T-cell (primary cell): ENCODE results near the gene ADCY5. TPM values are rescaled to one million over a fixed set of nuclear protein-coding genes. Genes with fewer than 3 reads are reported as not detected.

Experiments used
- ATAC-seq, 4 experiments: fragments of 200-7000 bp in 3 of 4; fragments of 150-1000 bp in 1 of 4; cut with Tn5 transposase; replicated peaks in 1 of 4; 1 replicate in 3 of 4; 2 replicates in 1 of 4; pipeline ENCODE4 v1.10.0; 2021; ENCODE audit warnings: moderate library complexity in 3 of 4, mild to moderate bottlenecking in 2 of 4, moderate number of reproducible peaks in 1 of 4
- CTCF ChIA-PET, 2 donors: fragments of 300-600 bp; sonication (Branson Sonifier 250); formaldehyde crosslinking; loops; one replicate each; lab custom pipeline; 2022; ENCODE audit warnings: antibody characterized with exemption in 2 of 2; lab: Charles Lee
- POLR2A ChIA-PET, 2 donors: fragments of 300-600 bp; sonication (Branson Sonifier 250); formaldehyde crosslinking; loops; one replicate each; lab custom pipeline; 2022; ENCODE audit warnings: antibody characterized with exemption in 2 of 2; lab: Charles Lee
- DNase-seq, 35 experiments: peaks; one replicate each; pipeline versions ENCODE4 v3.0.0 to v3.0.0-alpha.2; 2013 to 2023
- H3K27ac ChIP-seq: one replicate; pipeline ENCODE4 v1.5.1; 2013; ENCODE audit warnings: low read length
- H3K27me3 ChIP-seq, 2 experiments: replicated peaks in 1 of 2; 1 replicate in 1 of 2; 2 replicates in 1 of 2; pipeline versions ENCODE4 v1.6.1 to v1.7.0; 2013; ENCODE audit warnings: low read length in 1 of 2, mixed read lengths in 1 of 2; ENCODE audit not compliant: control insufficient read depth in 2 of 2, insufficient read depth in 2 of 2; ENCODE audit errors: extremely low read depth in 1 of 2
- H3K36me3 ChIP-seq, 2 donors: 1 replicate in 1 of 2; 2 replicates in 1 of 2; pipeline versions ENCODE4 v1.6.1 to v1.7.0; 2013; ENCODE audit warnings: low read length in 1 of 2; ENCODE audit not compliant: control insufficient read depth in 2 of 2, insufficient read depth in 1 of 2; ENCODE audit errors: extremely low read depth in 1 of 2
- H3K4me1 ChIP-seq, 2 experiments: 1 replicate in 1 of 2; 2 replicates in 1 of 2; pipeline versions ENCODE4 v1.6.1 to v1.7.0; 2013; ENCODE audit warnings: low read length in 2 of 2, mixed read lengths in 1 of 2; ENCODE audit not compliant: insufficient read depth in 2 of 2, control insufficient read depth in 1 of 2; ENCODE audit errors: extremely low read depth in 1 of 2
- H3K4me3 ChIP-seq, 2 donors: 1 replicate in 1 of 2; 2 replicates in 1 of 2; pipeline versions ENCODE4 v1.5.1 to v1.7.0; 2013; ENCODE audit warnings: mild to moderate bottlenecking in 2 of 2, low read length in 1 of 2, moderate library complexity in 1 of 2; ENCODE audit not compliant: control insufficient read depth in 1 of 2; ENCODE audit errors: extremely low read depth in 1 of 2
- H3K9me3 ChIP-seq: 2 replicates; pipeline ENCODE4 v1.7.0; 2013
- H3K27ac Mint-ChIP-seq, 2 donors: one replicate each; pipeline ENCODE4 v1.8.0; 2020 to 2021; ENCODE audit warnings: mild to moderate bottlenecking in 2 of 2, mixed read lengths in 2 of 2
- H3K27me3 Mint-ChIP-seq, 2 donors: one replicate each; pipeline ENCODE4 v1.8.0; 2021 to 2022; ENCODE audit warnings: mixed read lengths in 2 of 2
- H3K36me3 Mint-ChIP-seq: one replicate; pipeline ENCODE4 v1.8.0; 2021; ENCODE audit warnings: mixed read lengths
- H3K4me1 Mint-ChIP-seq, 3 donors: one replicate each; pipeline ENCODE4 v1.8.0; 2020 to 2022; ENCODE audit warnings: mixed read lengths in 3 of 3, mild to moderate bottlenecking in 1 of 3
- H3K4me3 Mint-ChIP-seq, 3 donors: one replicate each; pipeline ENCODE4 v1.8.0; 2020 to 2022; ENCODE audit warnings: mild to moderate bottlenecking in 3 of 3, mixed read lengths in 3 of 3, moderate library complexity in 3 of 3
- H3K9me3 Mint-ChIP-seq, 3 donors: one replicate each; pipeline ENCODE4 v1.8.0; 2020 to 2022; ENCODE audit warnings: mixed read lengths in 3 of 3
- WGBS: methylation state at CpG from one replicate; pipeline ENCODE4 v1.1.5; 2013; ENCODE audit warnings: missing lambda C conversion rate; ENCODE audit not compliant: insufficient coverage; 5-methylcytosine and 5-hydroxymethylcytosine counted together
- total RNA-seq, 35 experiments: library from RNA in 6 of 35; stranded (reverse) in 6 of 35; fragments of 120-200 nt in 1 of 35; gene quantifications; one replicate each; pipeline versions ENCODE4 v1.2.1 to v1.2.4 and lab custom pipeline; 2013 to 2026

The ADCY5 gene
- total RNA-seq, 5 donors from 2014 or later (not counting 1 experiment from before 2014, with no cell fraction given) = 0.23 TPM; not detected in 4

- no peaks in the 10 kb centered on the region for H3K9me3 ChIP-seq
- DNase-seq (no peak), ATAC-seq (no peak)
- Mint-ChIP-seq H3K27me3 (peaks cover 5 to 34% of the 10 kb centered on the region in 2 donors), H3K9me3 (no peaks in the 10 kb centered on the region), H3K4me1 (no peaks in the 10 kb centered on the region), H3K36me3 (no peaks in the 10 kb centered on the region), H3K4me3 (no peak overlapping the region), H3K27ac (no peak overlapping the region)
- H3K27ac ChIP-seq = no peak overlapping the region
- H3K4me1 ChIP-seq = peaks cover 0 to 3% of the 10 kb centered on the region in 2 experiments
- no peaks in the 10 kb centered on the region for H3K36me3 ChIP-seq
- CTCF ChIA-PET = no interaction called here
- WGBS = no CpG with 5 or more reads among the region's 1 CpG
- H3K27me3 ChIP-seq = peaks cover 0 to 31% of the 10 kb centered on the region in 2 experiments
- POLR2A ChIA-PET = no interaction called here
- no peak overlapping the region for H3K4me3 ChIP-seq
These were observed 125.1 kb downstream of the ADCY5 start for GRCh38 chr3:123323781-123324180.

DNA sequence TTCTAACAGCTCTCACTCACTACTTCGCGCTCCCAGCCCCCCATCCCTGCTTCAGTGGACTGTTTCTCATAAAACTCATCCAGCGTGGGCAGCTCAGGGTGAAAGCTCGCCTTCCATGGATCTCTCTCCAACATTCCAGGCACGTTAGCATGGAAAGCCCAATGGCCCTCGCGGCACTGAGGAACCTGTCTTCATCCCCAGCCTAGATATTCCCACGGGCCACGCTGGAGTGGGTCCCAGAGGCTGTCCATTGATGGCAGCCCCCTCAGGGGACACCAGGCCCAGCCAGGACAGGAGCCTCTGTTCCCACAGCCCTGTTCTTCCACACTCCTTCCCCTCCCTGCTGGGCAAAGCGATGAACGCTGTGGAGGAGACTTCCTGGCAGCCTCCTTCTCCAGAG lies 126.0 kb downstream of the ADCY5 start:
- Histone ChIP-seq H3K27ac (no peak overlapping the region), H3K9me3 (no peaks in the 10 kb centered on the region), H3K4me1 (no peaks in the 10 kb centered on the region), H3K4me3 (no peak overlapping the region), H3K27me3 (peaks cover 0 to 30% of the 10 kb centered on the region in 2 experiments), H3K36me3 (no peaks in the 10 kb centered on the region)
- Mint-ChIP-seq H3K27me3 (peaks cover 5 to 35% of the 10 kb centered on the region in 2 donors), H3K27ac (no peak overlapping the region), H3K4me1 (no peaks in the 10 kb centered on the region), H3K4me3 (no peak overlapping the region), H3K9me3 (no peaks in the 10 kb centered on the region), H3K36me3 (no peaks in the 10 kb centered on the region)
- ChIA-PET CTCF (no interaction called here), POLR2A (no interaction called here)
- WGBS = 84% methylated on average over 11 of the region's 11 CpGs
- no peak for ATAC-seq
- DNase-seq = no peak

DNA sequence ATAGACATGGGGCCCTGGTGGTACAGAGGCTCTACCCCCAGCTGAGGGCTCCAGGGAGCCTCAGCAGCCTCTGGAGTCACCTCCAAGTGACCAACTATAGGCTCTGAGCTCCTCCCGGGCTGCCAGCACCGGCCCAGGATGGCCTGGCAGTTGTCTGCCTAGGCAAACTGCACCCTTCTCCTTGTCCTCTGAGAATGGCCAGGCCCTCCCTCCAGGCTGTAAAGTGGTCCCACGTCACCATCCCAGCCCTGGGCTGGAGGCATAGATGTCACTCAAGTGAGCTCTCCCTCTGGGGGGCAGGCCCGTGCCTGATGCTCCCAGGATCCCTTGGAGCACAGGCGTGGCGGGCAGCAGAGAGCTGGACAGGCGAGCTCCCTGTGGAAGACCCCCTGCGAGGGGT lies 127.1 kb downstream of the ADCY5 start:
- DNase-seq = no peak
- Mint-ChIP-seq H3K4me3 (no peak overlapping the region), H3K9me3 (no peaks in the 10 kb centered on the region), H3K27me3 (peaks cover 5 to 35% of the 10 kb centered on the region in 2 donors), H3K4me1 (no peaks in the 10 kb centered on the region), H3K36me3 (no peaks in the 10 kb centered on the region), H3K27ac (no peak overlapping the region)
- ATAC-seq = no peak
- Histone ChIP-seq H3K9me3 (no peaks in the 10 kb centered on the region), H3K27ac (no peak overlapping the region), H3K4me3 (no peak overlapping the region), H3K4me1 (no peaks in the 10 kb centered on the region), H3K36me3 (no peaks in the 10 kb centered on the region), H3K27me3 (peaks cover 0 to 29% of the 10 kb centered on the region in 2 experiments)
- ChIA-PET CTCF (interaction anchor here in 1 of 2 donors (0.6 kb wide), 1 partner anchor 294 kb away, joined by 3 read pairs; the partner anchor contains the start of gene SEMA5B), POLR2A (no interaction called here)
- WGBS = 78% methylated on average over 8 of the region's 8 CpGs

- no peak overlapping the region for H3K27ac Mint-ChIP-seq
- H3K27me3 Mint-ChIP-seq = peaks cover 7 to 38% of the 10 kb centered on the region in 2 donors
- CTCF ChIA-PET = no interaction called here
- POLR2A ChIA-PET = no interaction called here
- Histone ChIP-seq H3K36me3 (no peaks in the 10 kb centered on the region), H3K4me1 (no peaks in the 10 kb centered on the region), H3K27me3 (peaks cover 0 to 32% of the 10 kb centered on the region in 2 experiments), H3K27ac (no peak overlapping the region), H3K9me3 (no peaks in the 10 kb centered on the region), H3K4me3 (no peak overlapping the region)
- no peaks in the 10 kb centered on the region for H3K36me3 Mint-ChIP-seq
- ATAC-seq = no peak
- no peak for DNase-seq
- no peaks in the 10 kb centered on the region for H3K4me1 Mint-ChIP-seq
- no peaks in the 10 kb centered on the region for H3K9me3 Mint-ChIP-seq
- 77% methylated on average over 4 of the region's 5 CpGs for WGBS
- no peak overlapping the region for H3K4me3 Mint-ChIP-seq
These were observed 128.7 kb downstream of the ADCY5 start for GRCh38 chr3:123320221-123320620.

- Histone ChIP-seq H3K36me3 (no peaks in the 10 kb centered on the region), H3K27me3 (peaks cover 0 to 37% of the 10 kb centered on the region in 2 experiments), H3K9me3 (no peaks in the 10 kb centered on the region), H3K4me1 (no peaks in the 10 kb centered on the region), H3K4me3 (no peak overlapping the region), H3K27ac (no peak overlapping the region)
- ChIA-PET CTCF (no interaction called here), POLR2A (no interaction called here)
- Mint-ChIP-seq H3K27me3 (peaks cover 12 to 42% of the 10 kb centered on the region in 2 donors), H3K27ac (no peak overlapping the region), H3K9me3 (no peaks in the 10 kb centered on the region), H3K4me1 (no peaks in the 10 kb centered on the region), H3K4me3 (no peak overlapping the region), H3K36me3 (no peaks in the 10 kb centered on the region)
- no peak for ATAC-seq
- no peak for DNase-seq
- 67% methylated on average over 5 of the region's 10 CpGs for WGBS
These were observed 129.1 kb downstream of the ADCY5 start for GRCh38 chr3:123319760-123320159.

GRCh38 chr3:123318374-123318773 lies 130.5 kb downstream of the ADCY5 start:
- Mint-ChIP-seq H3K27me3 (peaks cover 13 to 42% of the 10 kb centered on the region in 2 donors), H3K4me1 (no peaks in the 10 kb centered on the region), H3K4me3 (no peak overlapping the region), H3K27ac (no peak overlapping the region), H3K9me3 (no peaks in the 10 kb centered on the region), H3K36me3 (no peaks in the 10 kb centered on the region)
- Histone ChIP-seq H3K4me3 (no peak overlapping the region), H3K9me3 (no peaks in the 10 kb centered on the region), H3K27me3 (peaks cover 0 to 42% of the 10 kb centered on the region in 2 experiments), H3K27ac (no peak overlapping the region), H3K36me3 (no peaks in the 10 kb centered on the region), H3K4me1 (no peaks in the 10 kb centered on the region)
- ChIA-PET CTCF (no interaction called here), POLR2A (no interaction called here)
- no peak for DNase-seq
- no peak for ATAC-seq
- WGBS = 54% methylated on average over 3 of the region's 3 CpGs

- ChIA-PET CTCF (interaction anchor here in 1 of 2 donors (0.6 kb wide), 1 partner anchor 20 kb away, joined by 3 read pairs; no protein-coding TSS in a partner anchor), POLR2A (no interaction called here)
- Histone ChIP-seq H3K9me3 (no peaks in the 10 kb centered on the region), H3K27ac (no peak overlapping the region), H3K36me3 (no peaks in the 10 kb centered on the region), H3K4me3 (no peak overlapping the region), H3K27me3 (peaks cover 0 to 41% of the 10 kb centered on the region in 2 experiments), H3K4me1 (no peaks in the 10 kb centered on the region)
- H3K4me1 Mint-ChIP-seq = no peaks in the 10 kb centered on the region
- H3K27ac Mint-ChIP-seq = no peak overlapping the region
- H3K9me3 Mint-ChIP-seq = no peaks in the 10 kb centered on the region
- DNase-seq (no peak), ATAC-seq (no peak)
- peaks cover 8 to 36% of the 10 kb centered on the region in 2 donors for H3K27me3 Mint-ChIP-seq
- no peaks in the 10 kb centered on the region for H3K36me3 Mint-ChIP-seq
- WGBS = 85% methylated on average over 7 of the region's 14 CpGs
- H3K4me3 Mint-ChIP-seq = no peak overlapping the region
These were observed 131.2 kb downstream of the ADCY5 start for GRCh38 chr3:123317716-123318115.
